HCT116 (cell line): ENCODE results near the gene LEMD3. TPM values are rescaled to one million over a fixed set of nuclear protein-coding genes. Genes with fewer than 3 reads are reported as not detected.

Source experiments
- ATAC-seq: fragments of 200-7000 bp; cut with Tn5 transposase; 2 replicates; pipeline ENCODE4 v1.9.1; 2020; ENCODE audit warnings: mild to moderate bottlenecking, moderate library complexity
- BruUV-seq: library from RNA; stranded (reverse); fragments of 400-500 nt; replicated peaks from 2 replicates; lab custom pipeline; 2021; lab: Mats Ljungman, UMichigan
- CTCF ChIA-PET: fragments of 300-600 bp; sonication (Branson Sonifier 250); formaldehyde crosslinking; loops from one replicate; lab custom pipeline; 2021; ENCODE audit warnings: antibody characterized with exemption; lab: Charles Lee
- POLR2A ChIA-PET: fragments of 300-600, 350-600 bp; sonication (Branson Sonifier 250); formaldehyde crosslinking; loops from one replicate; lab custom pipeline; 2021; ENCODE audit warnings: antibody characterized with exemption; lab: Charles Lee
- RAD21 ChIA-PET, 2 experiments: fragments of 300-600 bp; sonication (Branson Sonifier 250); formaldehyde crosslinking; loops; one replicate each; lab custom pipeline; 2023; ENCODE audit warnings: low total read pairs in 2 of 2; ENCODE audit not compliant: uncharacterized antibody in 2 of 2, unreplicated experiment in 2 of 2, low non-redundant PET in 1 of 2; lab: Charles Lee
- DNase-seq: peaks from one replicate; pipeline ENCODE4 v3.0.0-alpha.2; 2010; ENCODE audit warnings: low read depth, low spot score
- H2AFZ ChIP-seq: fragments of 200-600 bp; shearing (Covaris generic), sonication (generic); 2 replicates; pipeline ENCODE4 v1.6.1; 2017; ENCODE audit warnings: low read depth, mixed run types, mixed read lengths, antibody characterized with exemption, low read length; ENCODE audit not compliant: poor library complexity, severe bottlenecking
- H3K27ac ChIP-seq: 2 replicates; pipeline ENCODE4 v1.5.1; 2012; ENCODE audit warnings: low read depth, low read length
- H3K27me3 ChIP-seq: fragments of 200-600 bp; sonication (generic); 2 replicates; pipeline ENCODE4 v1.6.1; 2016; ENCODE audit warnings: mixed run types, low read length, mixed read lengths; ENCODE audit not compliant: insufficient read depth
- H3K36me3 ChIP-seq, 2 experiments: fragments of 200-500 bp in 1 of 2; fragments of 200-600 bp in 1 of 2; sonication (Bioruptor generic) in 1 of 2; sonication (generic) in 1 of 2; 2 replicates each; pipeline versions ENCODE4 v1.5.1 to v1.6.1; 2014 to 2016; ENCODE audit warnings: low read length in 2 of 2, inconsistent platforms in 1 of 2, mixed read lengths in 1 of 2, mixed run types in 1 of 2; ENCODE audit not compliant: insufficient read depth in 2 of 2, control insufficient read depth in 1 of 2
- H3K4me1 ChIP-seq, 2 experiments: fragments of 200-600 bp in 1 of 2; sonication (generic) in 1 of 2; 2 replicates each; pipeline versions ENCODE4 v1.5.1 to v1.6.1; 2012 to 2017; ENCODE audit warnings: low read length in 2 of 2, inconsistent platforms in 1 of 2, mild to moderate bottlenecking in 1 of 2, mixed read lengths in 1 of 2, mixed run types in 1 of 2, moderate library complexity in 1 of 2; ENCODE audit not compliant: insufficient read depth in 2 of 2, control insufficient read depth in 1 of 2
- H3K4me2 ChIP-seq: fragments of 200-600 bp; sonication (generic); 2 replicates; pipeline ENCODE4 v1.6.1; 2017; ENCODE audit warnings: mixed run types, low read length, mixed read lengths
- H3K4me3 ChIP-seq, 2 experiments: fragments of 200-600 bp in 1 of 2; sonication (generic) in 1 of 2; replicated peaks in 1 of 2; 2 replicates each; pipeline ENCODE4 v1.5.1; 2011 to 2016; ENCODE audit warnings: low read length in 2 of 2, control low read depth in 1 of 2, low read depth in 1 of 2, mild to moderate bottlenecking in 1 of 2, mixed read lengths in 1 of 2, mixed run types in 1 of 2
- H3K79me2 ChIP-seq: fragments of 200-600 bp; sonication (generic); 2 replicates; pipeline ENCODE4 v1.6.1; 2017; ENCODE audit warnings: mild to moderate bottlenecking, mixed run types, low read length, moderate library complexity, mixed read lengths; ENCODE audit not compliant: insufficient read depth
- H3K9ac ChIP-seq: fragments of 200-600 bp; sonication (generic); 2 replicates; pipeline ENCODE4 v1.6.1; 2016; ENCODE audit warnings: low read length, mixed read lengths
- H3K9me2 ChIP-seq: fragments of 200-600 bp; sonication (generic), shearing (Covaris generic); 2 replicates; pipeline ENCODE4 v1.6.1; 2017; ENCODE audit warnings: mixed run types, mild to moderate bottlenecking, moderate library complexity; ENCODE audit not compliant: insufficient read depth
- H3K9me3 ChIP-seq, 2 experiments: fragments of 200-500 bp in 1 of 2; fragments of 200-600 bp in 1 of 2; sonication (Bioruptor generic) in 1 of 2; sonication (generic) in 1 of 2; 2 replicates each; pipeline ENCODE4 v1.6.1; 2014 to 2017; ENCODE audit warnings: low read length in 2 of 2, mixed read lengths in 2 of 2, inconsistent platforms in 1 of 2, low read depth in 1 of 2, mild to moderate bottlenecking in 1 of 2, mixed run types in 1 of 2, moderate library complexity in 1 of 2; ENCODE audit not compliant: control insufficient read depth in 1 of 2, insufficient read depth in 1 of 2
- H4K20me1 ChIP-seq: fragments of 200-600 bp; sonication (generic), shearing (Covaris generic); 2 replicates; pipeline ENCODE4 v1.6.1; 2017; ENCODE audit warnings: mixed run types, mild to moderate bottlenecking, moderate library complexity; ENCODE audit not compliant: insufficient read depth
- CTCF ChIP-seq, 3 experiments: fragments of 200-600 bp in 1 of 3; sonication (generic) in 1 of 3; IDR thresholded peaks in 2 of 3; conservative IDR thresholded peaks in 1 of 3; 2 replicates each; pipeline ENCODE4 v1.5.1; 2012 to 2017; ENCODE audit warnings: low read depth in 2 of 3, low read length in 2 of 3, antibody characterized with exemption in 1 of 3, borderline replicate concordance in 1 of 3, control low read depth in 1 of 3, mild to moderate bottlenecking in 1 of 3, mixed read lengths in 1 of 3, mixed run types in 1 of 3, moderate library complexity in 1 of 3; ENCODE audit not compliant: insufficient read depth in 1 of 3
- ELF1 ChIP-seq: IDR thresholded peaks from 2 replicates; pipeline ENCODE4 v1.6.1; 2012; ENCODE audit warnings: low read depth, borderline replicate concordance
- EZH2 ChIP-seq: fragments of 200-600 bp; sonication (generic); IDR thresholded peaks from 2 replicates; pipeline ENCODE4 v1.6.1; 2017; ENCODE audit warnings: antibody characterized with exemption, mixed run types
- FOSL1 ChIP-seq: IDR thresholded peaks from 2 replicates; pipeline ENCODE4 v1.6.1; 2012; ENCODE audit warnings: low read depth
- JUND ChIP-seq: IDR thresholded peaks from 2 replicates; pipeline ENCODE4 v1.6.1; 2012
- MAX ChIP-seq: IDR thresholded peaks from 2 replicates; pipeline ENCODE4 v1.6.1; 2012
- POLR2AphosphoS5 ChIP-seq: IDR thresholded peaks from 2 replicates; pipeline ENCODE4 v1.6.1; 2011; ENCODE audit warnings: mild to moderate bottlenecking, low read depth, low read length, moderate library complexity
- SP1 ChIP-seq: IDR thresholded peaks from 2 replicates; pipeline ENCODE4 v1.6.1; 2012; ENCODE audit warnings: low read depth
- TCF7L2 ChIP-seq: IDR thresholded peaks from 2 replicates; pipeline ENCODE4 v1.7.0; 2011; ENCODE audit warnings: borderline replicate concordance, inconsistent platforms; ENCODE audit not compliant: insufficient read depth, insufficient read length; ENCODE audit errors: extremely low read depth
- ZFX ChIP-seq: fragments of 450-650 bp; IDR thresholded peaks from 2 replicates; pipeline ENCODE4 v1.6.1; 2017
- intact Hi-C: fragments of 100-400 bp; cut with micrococcal nuclease; formaldehyde crosslinking; loops from 2 replicates; pipeline ENCODE4 v1.10.0; 2022
- total RNA-seq: library from RNA; stranded (reverse); gene quantifications from one replicate; pipeline ENCODE4 v1.2.1, GENCODE V29; 2021; ENCODE audit not compliant: unreplicated experiment

LEMD3 gene
- total RNA-seq, 1 experiment from 2014 or later: 28.7 TPM

GRCh38 chr12:65152012-65152411 lies 17.4 kb upstream of the LEMD3 start:
- ATAC-seq (no peak), DNase-seq (no peak)
- Histone ChIP-seq H3K4me1 (peaks cover 0 to 2% of the 10 kb centered on the region in 2 experiments; a peak in 1 of 4 replicates), H2AFZ (no peak overlapping the region), H3K27ac (no peak overlapping the region), H3K27me3 (no peaks in the 10 kb centered on the region), H4K20me1 (no peaks in the 10 kb centered on the region), H3K79me2 (no peaks in the 10 kb centered on the region), H3K4me3 (no peak overlapping the region), H3K4me2 (no peak overlapping the region), H3K9ac (no peak overlapping the region), H3K9me3 (no peaks in the 10 kb centered on the region), H3K36me3 (no peaks in the 10 kb centered on the region), H3K9me2 (no peaks in the 10 kb centered on the region)
- RAD21 ChIA-PET: no interaction called here
- POLR2A ChIA-PET: no interaction called here
- intact Hi-C loops: no loop called here
- no TSS peak for BruUV-seq
- CTCF ChIA-PET: no interaction called here
- TF ChIP-seq CTCF (IDR thresholded peaks at IDR 0.05 in 2 of 3, conservative IDR thresholded peaks at IDR 0.05 in 1 of 3; ENCODE audit: borderline replicate concordance in 1 of 3, insufficient read depth in 1 of 3, low read depth in 2 of 3, low read length in 2 of 3) (no peak), TCF7L2 (no peak), MAX (no peak), POLR2AphosphoS5 (no peak), EZH2 (no peak)

- CTCF ChIA-PET: no interaction called here
- no peaks in the 10 kb centered on the region for H3K9me3 ChIP-seq
- no TSS peak for BruUV-seq
- no peak overlapping the region for H3K4me3 ChIP-seq
- H3K27ac ChIP-seq: no peak overlapping the region
- H4K20me1 ChIP-seq: no peaks in the 10 kb centered on the region
- H3K9me2 ChIP-seq: no peaks in the 10 kb centered on the region
- no peaks in the 10 kb centered on the region for H3K27me3 ChIP-seq
- H3K36me3 ChIP-seq: no peaks in the 10 kb centered on the region
- H3K4me1 ChIP-seq: peaks cover 0 to 2% of the 10 kb centered on the region in 2 experiments; a peak in 1 of 4 replicates
- RAD21 ChIA-PET: no interaction called here
- TF ChIP-seq ELF1: no peak
- no peak for TF ChIP-seq ZFX
- no peak for TF ChIP-seq FOSL1
- no peak for TF ChIP-seq TCF7L2
- no peak for TF ChIP-seq SP1
- TF ChIP-seq JUND: no peak
- ATAC-seq: no peak
- POLR2A ChIA-PET: no interaction called here
- no peak overlapping the region for H3K4me2 ChIP-seq
- DNase-seq: no peak
- H2AFZ ChIP-seq: no peak overlapping the region
- H3K79me2 ChIP-seq: no peaks in the 10 kb centered on the region
- intact Hi-C loops: no loop called here
- H3K9ac ChIP-seq: no peak overlapping the region
Observed at GRCh38 chr12:65152596-65152995, 16.8 kb upstream of the LEMD3 start.
